ENCODE data around the gene TK2.
"Not testable (repeated sequence)": the region's sequence is repeated elsewhere in the genome, so short reads cannot be mapped to it uniquely, and the experiment has no call there.

The TK2 gene

GRCh38 chr16:66480265-66481080 lies 69.4 kb downstream of the TK2 start:
- DNase-seq: no peak

- no peak for DNase-seq
These were observed 70.2 kb downstream of the TK2 start for GRCh38 chr16:66479661-66480264.

GRCh38 chr16:66478733-66479511 lies 71.0 kb downstream of the TK2 start:
- peak; percentile 91 for DNase-seq

- no peak for DNase-seq
These were observed 72.8 kb downstream of the TK2 start for GRCh38 chr16:66477028-66477515.

- DNase-seq: peak; percentile 66
These were observed 73.4 kb downstream of the TK2 start for GRCh38 chr16:66476328-66477027.

GRCh38 chr16:66475232-66475631 lies 74.7 kb downstream of the TK2 start:
- no peak for DNase-seq

- peak; percentile 69 for DNase-seq
These were observed 75.1 kb downstream of the TK2 start for GRCh38 chr16:66474750-66475199.

- no peak for DNase-seq
These were observed 76.0 kb downstream of the TK2 start for GRCh38 chr16:66473654-66474519.

- no peak for DNase-seq
These were observed 76.8 kb downstream of the TK2 start for GRCh38 chr16:66473051-66473571.

GRCh38 chr16:66471716-66472393 lies 78.1 kb downstream of the TK2 start:
- no peak for DNase-seq

- DNase-seq: no peak
These were observed 78.7 kb downstream of the TK2 start for GRCh38 chr16:66471264-66471663.

- DNase-seq: no peak
These were observed 79.4 kb downstream of the TK2 start for GRCh38 chr16:66470556-66470955.

GRCh38 chr16:66469947-66470546 lies 79.9 kb downstream of the TK2 start:
- no peak for DNase-seq

GRCh38 chr16:66469291-66469946 lies 80.5 kb downstream of the TK2 start:
- no peak for DNase-seq

- DNase-seq: no peak
These were observed 81.5 kb downstream of the TK2 start for GRCh38 chr16:66468321-66468965.

- DNase-seq: no peak
These were observed 82.3 kb downstream of the TK2 start for GRCh38 chr16:66467611-66468010.

- DNase-seq: not testable (repeated sequence)
These were observed 83.3 kb downstream of the TK2 start for GRCh38 chr16:66466636-66467035.

- DNase-seq: not testable (repeated sequence)
These were observed 84.0 kb downstream of the TK2 start for GRCh38 chr16:66465946-66466345.

- no peak for DNase-seq
These were observed 87.0 kb downstream of the TK2 start for GRCh38 chr16:66462912-66463311.

Measured in CD4-positive, alpha-beta T cell treated with Interleukin-17A for 4 hours (primary cell).